SH-SY5Y (cell line): ENCODE results near the gene ALDH3B1.

Experiments used
- GATA2 ChIP-seq: IDR thresholded peaks from 2 replicates; pipeline ENCODE4 v1.6.1; 2011; ENCODE audit warnings: mild to moderate bottlenecking, low read depth, low read length
- GATA3 ChIP-seq: IDR thresholded peaks from 2 replicates; pipeline ENCODE4 v1.6.1; 2011; ENCODE audit warnings: low read depth, mild to moderate bottlenecking, low read length, moderate library complexity

DNA sequence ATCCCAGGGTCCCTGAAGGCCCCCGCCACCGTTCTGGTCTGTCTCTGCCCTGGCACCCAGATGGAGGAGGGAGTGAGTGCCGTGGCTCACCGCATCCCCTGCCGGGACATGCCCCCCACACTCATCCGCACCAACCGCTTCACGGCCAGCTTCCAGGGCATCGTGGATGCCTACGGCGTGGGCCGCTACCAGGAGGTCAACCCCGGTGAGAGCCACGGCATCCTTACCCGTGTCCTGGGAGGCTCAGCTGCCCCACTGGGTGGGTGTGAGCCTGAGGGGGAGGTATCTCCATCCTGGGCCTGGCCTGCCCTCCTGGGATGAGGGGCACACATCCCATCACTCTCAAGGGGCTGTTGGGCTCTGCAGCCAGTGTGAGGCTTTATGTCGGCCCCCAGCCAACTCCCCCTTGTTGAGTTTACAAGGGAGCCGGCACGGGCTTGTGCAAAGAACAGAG is 34.8 kb downstream of the ALDH3B1 start:
- no peak for TF ChIP-seq GATA2
- no peak for TF ChIP-seq GATA3
